K562 (cell line): ENCODE data around the gene TNFSF13. TPM values are rescaled to one million over a fixed set of nuclear protein-coding genes. Genes with fewer than 3 reads are reported as not detected.

ENCODE experiments used
- ATF7 ChIP-seq: fragments of 450-650 bp; IDR thresholded peaks from 2 replicates; pipeline ENCODE4 v1.7.1; 2014; ENCODE audit warnings: mild to moderate bottlenecking, moderate library complexity
- CBX2 ChIP-seq: fragments of 200-600 bp; sonication (generic); IDR thresholded peaks from one replicate; pipeline ENCODE4 v1.6.1; 2012; ENCODE audit warnings: mild to moderate bottlenecking, low read length, inconsistent platforms; ENCODE audit not compliant: insufficient read depth, poor library complexity, severe bottlenecking
- CBX3 ChIP-seq, 2 experiments: IDR thresholded peaks; 1 replicate in 1 of 2; 2 replicates in 1 of 2; pipeline ENCODE4 v1.6.1; 2012; ENCODE audit warnings: inconsistent platforms in 2 of 2, low read length in 2 of 2, borderline replicate concordance in 1 of 2, control low read depth in 1 of 2
- HMG20B ChIP-seq: fragments of 250-450 bp; sonication (Bioruptor Pico); IDR thresholded peaks from 2 replicates; pipeline ENCODE4 v1.5.0; 2021; ENCODE audit warnings: mild to moderate bottlenecking
- JUN ChIP-seq, 2 experiments: sonication (generic) in 1 of 2; formaldehyde crosslinking in 1 of 2; IDR thresholded peaks; 2 replicates each; pipeline versions ENCODE4 v1.6.1 to v1.8.0; 2012 to 2022; ENCODE audit warnings: borderline replicate concordance in 2 of 2, mild to moderate bottlenecking in 2 of 2, improper control_type of control experiment in 1 of 2, low read depth in 1 of 2, low read length in 1 of 2, missing genetic modification reagents in 1 of 2
- JUND ChIP-seq, 2 experiments: IDR thresholded peaks; 2 replicates in 1 of 2; 3 replicates in 1 of 2; pipeline ENCODE4 v1.6.1; 2011; ENCODE audit warnings: borderline replicate concordance in 2 of 2, low read depth in 2 of 2, low read length in 2 of 2, improper control_type of control experiment in 1 of 2, missing biosample characterization in 1 of 2, missing genetic modification characterization in 1 of 2, missing genetic modification reagents in 1 of 2
- KDM4B ChIP-seq, 2 experiments: fragments of 450-650 bp in 1 of 2; sonication (generic) in 1 of 2; IDR thresholded peaks; 2 replicates each; pipeline ENCODE4 v1.6.1; 2016 to 2017; ENCODE audit warnings: borderline replicate concordance in 2 of 2, antibody characterized with exemption in 1 of 2, low read depth in 1 of 2, mild to moderate bottlenecking in 1 of 2
- LCOR ChIP-seq: sonication (generic); formaldehyde crosslinking; IDR thresholded peaks from 2 replicates; pipeline ENCODE4 v1.8.0; 2022; ENCODE audit warnings: mild to moderate bottlenecking, missing genetic modification reagents
- MED1 ChIP-seq: sonication (generic); formaldehyde crosslinking; IDR thresholded peaks from 2 replicates; pipeline ENCODE4 v1.8.1; 2023; ENCODE audit warnings: missing genetic modification reagents, borderline replicate concordance
- MXI1 ChIP-seq: IDR thresholded peaks from 2 replicates; pipeline ENCODE4 v1.6.1; 2011; ENCODE audit warnings: low read depth, mild to moderate bottlenecking, improper control_type of control experiment, low read length
- NR4A1 ChIP-seq, 2 experiments: fragments of 250-450 bp in 1 of 2; fragments of 450-650 bp in 1 of 2; sonication (Bioruptor Pico) in 1 of 2; IDR thresholded peaks; 2 replicates each; pipeline versions ENCODE4 v1.4.0 to v1.6.1; 2016 to 2020; ENCODE audit warnings: mild to moderate bottlenecking in 2 of 2, missing compliant biosample characterization in 1 of 2, missing genetic modification characterization in 1 of 2, moderate library complexity in 1 of 2
- POLR2H ChIP-seq: IDR thresholded peaks from 2 replicates; pipeline ENCODE4 v1.6.1; 2016; ENCODE audit warnings: missing genetic modification characterization, low read depth, mild to moderate bottlenecking, control low read depth, missing compliant biosample characterization, moderate library complexity
- POLR3A ChIP-seq: IDR thresholded peaks from 2 replicates; pipeline ENCODE4 v1.6.1; 2011; ENCODE audit warnings: borderline replicate concordance, mild to moderate bottlenecking, moderate library complexity; ENCODE audit not compliant: insufficient read length, insufficient read depth; ENCODE audit errors: extremely low read depth
- RBBP5 ChIP-seq: fragments of 200-600 bp; sonication (generic); IDR thresholded peaks from 2 replicates; pipeline ENCODE4 v1.6.1; 2012; ENCODE audit warnings: borderline replicate concordance, mild to moderate bottlenecking, low read length, control low read depth, inconsistent platforms; ENCODE audit not compliant: insufficient read depth, poor library complexity, severe bottlenecking
- RBM15 ChIP-seq: fragments of 200-400 bp; formaldehyde crosslinking; IDR thresholded peaks from 2 replicates; pipeline ENCODE4 v1.6.1; 2018; ENCODE audit warnings: mild to moderate bottlenecking, low read length, moderate library complexity; ENCODE audit not compliant: insufficient read depth
- SIRT6 ChIP-seq: IDR thresholded peaks from one replicate; pipeline ENCODE4 v1.6.1; 2012; ENCODE audit warnings: low read depth, mild to moderate bottlenecking, control low read depth, inconsistent platforms, low read length, moderate library complexity
- STAT5A ChIP-seq: IDR thresholded peaks from 2 replicates; pipeline ENCODE4 v1.6.1; 2012; ENCODE audit warnings: low read length, inconsistent platforms, borderline replicate concordance
- TFAP4 ChIP-seq: sonication (generic); formaldehyde crosslinking; IDR thresholded peaks from 2 replicates; pipeline ENCODE4 v1.8.0; 2022; ENCODE audit warnings: missing genetic modification reagents, mild to moderate bottlenecking, moderate library complexity, borderline replicate concordance
- TRIM24 ChIP-seq, 2 experiments: fragments of 450-650 bp; IDR thresholded peaks; 2 replicates each; pipeline ENCODE4 v1.6.1; 2016
- VEZF1 ChIP-seq: fragments of 200-800 bp; sonication (Bioruptor generic); IDR thresholded peaks from 2 replicates; pipeline ENCODE4 v1.6.1; 2017; ENCODE audit warnings: missing genetic modification characterization, missing compliant biosample characterization
- ZNF146 ChIP-seq: IDR thresholded peaks from one replicate; pipeline ENCODE4 v1.6.1; 2018; ENCODE audit warnings: missing compliant biosample characterization; ENCODE audit not compliant: unreplicated experiment
- ZNF23 ChIP-seq: fragments of 250-450 bp; sonication (Bioruptor Pico); IDR thresholded peaks from 2 replicates; pipeline ENCODE4 v1.4.0; 2020; ENCODE audit warnings: mild to moderate bottlenecking
- ZNF41 ChIP-seq: fragments of 250-450 bp; sonication (Bioruptor Pico); conservative IDR thresholded peaks from 2 replicates; pipeline ENCODE4 v1.4.0; 2020; ENCODE audit warnings: mild to moderate bottlenecking
- ZNF668 ChIP-seq: fragments of 250-450 bp; sonication (Bioruptor Pico); IDR thresholded peaks from 2 replicates; pipeline ENCODE4 v1.8.0; 2022; ENCODE audit warnings: mild to moderate bottlenecking, inconsistent platforms
- polyA plus RNA-seq, 8 experiments: library from polyadenylated mRNA; depleted of rRNA in 4 of 8; stranded (reverse) in 5 of 8; unstranded in 3 of 8; fragments of >200 nt; fragmentation: Nextera tagmentation in 2 of 8; fragmentation: Illumina TruSeq in 1 of 8; extraction: Ambion mirVana in 2 of 8; extraction: Trizol in 1 of 8; gene quantifications; 2 replicates each; pipeline versions ENCODE4 v1.2.1 to v1.2.3, GENCODE V29; 2011 to 2014; ENCODE audit warnings: inconsistent platforms in 1 of 8, missing spikeins in 1 of 8
- total RNA-seq, 7 experiments: library from RNA; depleted of rRNA in 6 of 7; stranded (reverse); fragments of >200 nt in 6 of 7; fragmentation: Illumina TruSeq in 2 of 7; extraction: Trizol in 2 of 7; gene quantifications; 2 replicates each; pipeline versions ENCODE4 v1.2.1 to v1.2.3, GENCODE V29; 2011 to 2021; ENCODE audit warnings: low replicate concordance in 1 of 7

The TNFSF13 gene
- total and polyA plus RNA-seq, 9 of the 15 experiments (the other 6 are each of a cell fraction or from before 2014, with no cell fraction given) = 0.04 to 0.51 (median 0.19) TPM; not detected in 1

- peak; percentile 46 for TF ChIP-seq VEZF1 (CRISPR knock-in tag)
- TF ChIP-seq STAT5A = peak; percentile 34; the same call in 1 of the 2 replicates
- TF ChIP-seq JUND (IDR thresholded peaks at IDR 0.05; ENCODE audit: borderline replicate concordance, low read depth, low read length) = no peak
- no peak for TF ChIP-seq JUND (tag; IDR thresholded peaks at IDR 0.05; ENCODE audit: borderline replicate concordance, low read depth, low read length)
- no peak for TF ChIP-seq JUN (IDR thresholded peaks at IDR 0.05; ENCODE audit: borderline replicate concordance, low read depth, low read length)
- no peak for TF ChIP-seq JUN (CRISPR knock-in tag; IDR thresholded peaks at IDR 0.05; ENCODE audit: borderline replicate concordance)
- TF ChIP-seq CBX3 (IDR thresholded peaks at IDR 0.05; ENCODE audit: borderline replicate concordance in 1 of 2, low read length in 2 of 2) = peak in 1 of 2 experiments; percentile 11; a peak in 1 of 3 replicates
- no peak for TF ChIP-seq RBM15
- no peak for TF ChIP-seq NR4A1 (CRISPR knock-in tag; IDR thresholded peaks at IDR 0.05)
- no peak for TF ChIP-seq NR4A1 (tag; IDR thresholded peaks at IDR 0.05)
- TF ChIP-seq ZNF41 = no peak
- TF ChIP-seq TRIM24 (IDR thresholded peaks at IDR 0.05) = 0 out of 4 replicates have a peak, but pooled peaks of 1 of the 2 experiments have one; percentile 15
- peak; percentile 56; the same call in 1 of the 2 replicates for TF ChIP-seq LCOR
- no peak for TF ChIP-seq HMG20B (CRISPR knock-in tag)
- no peak for TF ChIP-seq POLR3A
- TF ChIP-seq TFAP4 = peak; percentile 82
- TF ChIP-seq RBBP5 = peak; percentile 13
- no peak for TF ChIP-seq MED1
- no peak for TF ChIP-seq CBX2
- no peak for TF ChIP-seq ZNF146 (CRISPR knock-in tag)
- peak; percentile 23; the same call in 1 of the 2 replicates for TF ChIP-seq ATF7
- TF ChIP-seq POLR2H (tag) = peak; percentile 53; the same call in 1 of the 2 replicates
- TF ChIP-seq ZNF668 (CRISPR knock-in tag) = no peak
- TF ChIP-seq MXI1 = peak; percentile 88
- TF ChIP-seq SIRT6 = no peak
- no peak for TF ChIP-seq KDM4B (IDR thresholded peaks at IDR 0.05; ENCODE audit: borderline replicate concordance in 2 of 2, low read depth in 1 of 2)
- no peak for TF ChIP-seq ZNF23 (CRISPR knock-in tag)
These were observed 20.7 kb downstream of the TNFSF13 start, which contains the start of gene CD68 (continued) for GRCh38 chr17:7579001-7579833.
